ENCODE measurements around the gene RPL35. TPM values are rescaled to one million over a fixed set of nuclear protein-coding genes. Genes with fewer than 3 reads are reported as not detected.

The RPL35 gene
- polyA plus RNA-seq, 1 donor (not counting 4 experiments of a cell fraction or from before 2014, with no cell fraction given): 3,325 TPM

GRCh38 chr9:124882231-124882630, 20.5 kb upstream of the RPL35 start:
- H3K36me3 ChIP-seq (ENCODE audit: control insufficient read depth in 2 of 2, extremely low read depth in 1 of 2, insufficient read depth in 2 of 2, low read length in 2 of 2): peaks cover 16 to 21% of the 10 kb centered on the region in 2 experiments

GRCh38 chr9:124881138-124881743, 19.5 kb upstream of the RPL35 start:
- dilution Hi-C loops (cut with MboI; ENCODE audit: extremely low pct_ligation_motif_present, low sequenced_read_pairs): no loop called here
- no peak for TF ChIP-seq EZH2 (IDR thresholded peaks at IDR 0.05; ENCODE audit: low read length)
- no peak for TF ChIP-seq CTCF (optimal IDR thresholded peaks at IDR 0.05 in 1 of 3, IDR thresholded peaks at IDR 0.05 in 1 of 3, conservative IDR thresholded peaks at IDR 0.05 in 1 of 3; ENCODE audit: extremely low read depth in 1 of 3, insufficient read depth in 2 of 3, low read length in 3 of 3)
- DNase-seq (ENCODE audit: low read depth, low spot score) (no peak), FAIRE-seq (no peak)
- H3K79me2 ChIP-seq (ENCODE audit: control insufficient read depth, insufficient read depth, low read length): peaks cover 5% of the 10 kb centered on the region
- H3K9me1 ChIP-seq (ENCODE audit: control insufficient read depth, extremely low read depth, insufficient read depth, low read length): no peaks in the 10 kb centered on the region
- no peak overlapping the region for H3K27ac ChIP-seq (ENCODE audit: control insufficient read depth, insufficient read depth, low read length)
- no peak overlapping the region for H3K9ac ChIP-seq (ENCODE audit: control insufficient read depth, extremely low read depth, insufficient read depth, low read length)
- no peaks in the 10 kb centered on the region for H3K27me3 ChIP-seq (ENCODE audit: control insufficient read depth, extremely low read depth, insufficient read depth, low read length)
- H3K4me1 ChIP-seq (ENCODE audit: control insufficient read depth, extremely low read depth, insufficient read depth, low read length): no peaks in the 10 kb centered on the region
- H2AFZ ChIP-seq (ENCODE audit: control insufficient read depth, low read length): no peak overlapping the region
- peaks cover 4% of the 10 kb centered on the region for H4K20me1 ChIP-seq (ENCODE audit: control insufficient read depth, extremely low read depth, insufficient read depth, low read length)
- no peak overlapping the region for H3K4me3 ChIP-seq (ENCODE audit: control insufficient read depth in 2 of 3, extremely low read depth in 1 of 3, insufficient read depth in 2 of 3, low read depth in 1 of 3, low read length in 3 of 3)
- no peak overlapping the region for H3K4me2 ChIP-seq (ENCODE audit: control insufficient read depth, extremely low read depth, insufficient read depth, low read depth, low read length)
- H3K9me3 ChIP-seq (ENCODE audit: control insufficient read depth, low read depth, low read length): no peaks in the 10 kb centered on the region
- H3K36me3 ChIP-seq (ENCODE audit: control insufficient read depth in 2 of 2, extremely low read depth in 1 of 2, insufficient read depth in 2 of 2, low read length in 2 of 2): peaks cover 20 to 30% of the 10 kb centered on the region in 2 experiments

More at GRCh38 chr9:124882231-124882630, 20.5 kb upstream of the RPL35 start:
- Histone ChIP-seq H3K27me3 (ENCODE audit: control insufficient read depth, extremely low read depth, insufficient read depth, low read length) (no peaks in the 10 kb centered on the region), H4K20me1 (ENCODE audit: control insufficient read depth, extremely low read depth, insufficient read depth, low read length) (peaks cover 4% of the 10 kb centered on the region), H3K9me3 (ENCODE audit: control insufficient read depth, low read depth, low read length) (no peaks in the 10 kb centered on the region), H2AFZ (ENCODE audit: control insufficient read depth, low read length) (no peak overlapping the region), H3K27ac (ENCODE audit: control insufficient read depth, insufficient read depth, low read length) (no peak overlapping the region), H3K9me1 (ENCODE audit: control insufficient read depth, extremely low read depth, insufficient read depth, low read length) (no peaks in the 10 kb centered on the region), H3K9ac (ENCODE audit: control insufficient read depth, extremely low read depth, insufficient read depth, low read length) (no peak overlapping the region), H3K4me3 (ENCODE audit: control insufficient read depth in 2 of 3, extremely low read depth in 1 of 3, insufficient read depth in 2 of 3, low read depth in 1 of 3, low read length in 3 of 3) (no peak overlapping the region), H3K4me1 (ENCODE audit: control insufficient read depth, extremely low read depth, insufficient read depth, low read length) (no peaks in the 10 kb centered on the region), H3K79me2 (ENCODE audit: control insufficient read depth, insufficient read depth, low read length) (peaks cover 1% of the 10 kb centered on the region), H3K4me2 (ENCODE audit: control insufficient read depth, extremely low read depth, insufficient read depth, low read depth, low read length) (no peak overlapping the region)
- TF ChIP-seq EZH2 (IDR thresholded peaks at IDR 0.05; ENCODE audit: low read length): no peak
- no peak for TF ChIP-seq CTCF (optimal IDR thresholded peaks at IDR 0.05 in 1 of 3, IDR thresholded peaks at IDR 0.05 in 1 of 3, conservative IDR thresholded peaks at IDR 0.05 in 1 of 3; ENCODE audit: extremely low read depth in 1 of 3, insufficient read depth in 2 of 3, low read length in 3 of 3)
- dilution Hi-C loops (cut with MboI; ENCODE audit: extremely low pct_ligation_motif_present, low sequenced_read_pairs): no loop called here
- DNase-seq (ENCODE audit: low read depth, low spot score): no peak
- FAIRE-seq: no peak
